Measurements from ENCODE around the gene JAK2.
A peak's percentile ranks its signal among the peaks of the same experiment; 100 is the strongest.

Gene JAK2

GRCh38 chr9:4964540-4964939 is 20.5 kb upstream of the JAK2 start:
- Histone ChIP-seq H3K36me3 (ENCODE audit: control insufficient read depth in 4 of 4, insufficient read depth in 4 of 4, low read length in 3 of 4) (no peaks in the 10 kb centered on the region), H3K4me3 (ENCODE audit: control insufficient read depth in 1 of 7, extremely low read depth in 1 of 7, insufficient read depth in 4 of 7, low read depth in 2 of 7, low read length in 6 of 7) (no peak overlapping the region), H3K4me1 (ENCODE audit: control extremely low read depth in 1 of 4, control insufficient read depth in 4 of 4, insufficient read depth in 4 of 4, low read length in 3 of 4) (no peaks in the 10 kb centered on the region), H3K9me3 (ENCODE audit: control extremely low read depth in 1 of 5, control insufficient read depth in 4 of 5, insufficient read depth in 2 of 5, low read depth in 1 of 5, low read length in 4 of 5) (peaks cover 0 to 6% (median 0%) of the 10 kb centered on the region in 5 experiments), H3K27me3 (replicated peaks in 2 of 5; ENCODE audit: control insufficient read depth in 4 of 5, insufficient read depth in 5 of 5, low read length in 4 of 5) (no peaks in the 10 kb centered on the region), H3K27ac (ENCODE audit: insufficient read depth in 1 of 2, low read depth in 1 of 2, low read length in 2 of 2, poor library complexity in 1 of 2, severe bottlenecking in 2 of 2) (no peak overlapping the region)
- CTCF ChIA-PET: no interaction called here
- POLR2A ChIA-PET: interaction anchor here (0.7 kb wide), 1 partner anchor 16 kb away, joined by 3 read pairs; no protein-coding TSS in a partner anchor
- no peak for DNase-seq

GRCh38 chr9:4965174-4965821 is 19.8 kb upstream of the JAK2 start:
- peaks cover 0 to 6% (median 0%) of the 10 kb centered on the region in 5 experiments for H3K9me3 ChIP-seq (ENCODE audit: control extremely low read depth in 1 of 5, control insufficient read depth in 4 of 5, insufficient read depth in 2 of 5, low read depth in 1 of 5, low read length in 4 of 5)
- no peak for DNase-seq
- H3K27me3 ChIP-seq (replicated peaks in 2 of 5; ENCODE audit: control insufficient read depth in 4 of 5, insufficient read depth in 5 of 5, low read length in 4 of 5): no peaks in the 10 kb centered on the region
- 92% methylated on average over 2 of the region's 2 CpGs for WGBS (ENCODE audit: insufficient coverage)
- no peak overlapping the region for H3K27ac ChIP-seq (ENCODE audit: insufficient read depth in 1 of 2, low read depth in 1 of 2, low read length in 2 of 2, poor library complexity in 1 of 2, severe bottlenecking in 2 of 2)
- no peaks in the 10 kb centered on the region for H3K4me1 ChIP-seq (ENCODE audit: control extremely low read depth in 1 of 4, control insufficient read depth in 4 of 4, insufficient read depth in 4 of 4, low read length in 3 of 4)
- H3K4me3 ChIP-seq (ENCODE audit: control insufficient read depth in 1 of 7, extremely low read depth in 1 of 7, insufficient read depth in 4 of 7, low read depth in 2 of 7, low read length in 6 of 7): no peak overlapping the region
- CTCF ChIA-PET: no interaction called here
- POLR2A ChIA-PET: interaction anchor here (0.7 kb wide), 1 partner anchor 15 kb away, joined by 3 read pairs; no protein-coding TSS in a partner anchor
- H3K36me3 ChIP-seq (ENCODE audit: control insufficient read depth in 4 of 4, insufficient read depth in 4 of 4, low read length in 3 of 4): no peaks in the 10 kb centered on the region

GRCh38 chr9:4967523-4967922 is 17.5 kb upstream of the JAK2 start:
- CTCF ChIA-PET: no interaction called here
- POLR2A ChIA-PET: no interaction called here
- 96% methylated on average over 2 of the region's 3 CpGs for WGBS (ENCODE audit: insufficient coverage)

GRCh38 chr9:4969130-4969529 is 15.9 kb upstream of the JAK2 start:
- Histone ChIP-seq H3K9me3 (ENCODE audit: control extremely low read depth in 1 of 5, control insufficient read depth in 4 of 5, insufficient read depth in 2 of 5, low read depth in 1 of 5, low read length in 4 of 5) (peaks cover 0 to 1% (median 0%) of the 10 kb centered on the region in 5 experiments), H3K36me3 (ENCODE audit: control insufficient read depth in 4 of 4, insufficient read depth in 4 of 4, low read length in 3 of 4) (no peaks in the 10 kb centered on the region), H3K27ac (ENCODE audit: insufficient read depth in 1 of 2, low read depth in 1 of 2, low read length in 2 of 2, poor library complexity in 1 of 2, severe bottlenecking in 2 of 2) (no peak overlapping the region), H3K4me1 (ENCODE audit: control extremely low read depth in 1 of 4, control insufficient read depth in 4 of 4, insufficient read depth in 4 of 4, low read length in 3 of 4) (peaks cover 0 to 5% (median 0%) of the 10 kb centered on the region in 4 experiments), H3K27me3 (replicated peaks in 2 of 5; ENCODE audit: control insufficient read depth in 4 of 5, insufficient read depth in 5 of 5, low read length in 4 of 5) (no peaks in the 10 kb centered on the region), H3K4me3 (ENCODE audit: control insufficient read depth in 1 of 7, extremely low read depth in 1 of 7, insufficient read depth in 4 of 7, low read depth in 2 of 7, low read length in 6 of 7) (no peak overlapping the region)
- CTCF ChIA-PET: no interaction called here
- no CpG with 5 or more reads among the region's 1 CpG for WGBS (ENCODE audit: insufficient coverage)
- POLR2A ChIA-PET: no interaction called here
- no peak for DNase-seq

More at GRCh38 chr9:4967523-4967922, 17.5 kb upstream of the JAK2 start:
- H3K4me1 ChIP-seq (ENCODE audit: control extremely low read depth in 1 of 4, control insufficient read depth in 4 of 4, insufficient read depth in 4 of 4, low read length in 3 of 4): peaks cover 0 to 5% (median 0%) of the 10 kb centered on the region in 4 experiments
- no peak overlapping the region for H3K4me3 ChIP-seq (ENCODE audit: control insufficient read depth in 1 of 7, extremely low read depth in 1 of 7, insufficient read depth in 4 of 7, low read depth in 2 of 7, low read length in 6 of 7)
- DNase-seq: no peak
- H3K9me3 ChIP-seq (ENCODE audit: control extremely low read depth in 1 of 5, control insufficient read depth in 4 of 5, insufficient read depth in 2 of 5, low read depth in 1 of 5, low read length in 4 of 5): peaks cover 0 to 6% (median 0%) of the 10 kb centered on the region in 5 experiments
- no peaks in the 10 kb centered on the region for H3K36me3 ChIP-seq (ENCODE audit: control insufficient read depth in 4 of 4, insufficient read depth in 4 of 4, low read length in 3 of 4)
- no peak overlapping the region for H3K27ac ChIP-seq (ENCODE audit: insufficient read depth in 1 of 2, low read depth in 1 of 2, low read length in 2 of 2, poor library complexity in 1 of 2, severe bottlenecking in 2 of 2)
- H3K27me3 ChIP-seq (replicated peaks in 2 of 5; ENCODE audit: control insufficient read depth in 4 of 5, insufficient read depth in 5 of 5, low read length in 4 of 5): no peaks in the 10 kb centered on the region

GRCh38 chr9:4970970-4971641 is 14.0 kb upstream of the JAK2 start:
- peak in 2 of 3 donors; percentile 10 to 22 for DNase-seq
- H3K4me3 ChIP-seq (ENCODE audit: control insufficient read depth in 1 of 7, extremely low read depth in 1 of 7, insufficient read depth in 4 of 7, low read depth in 2 of 7, low read length in 6 of 7): no peak overlapping the region
- no peaks in the 10 kb centered on the region for H3K27me3 ChIP-seq (replicated peaks in 2 of 5; ENCODE audit: control insufficient read depth in 4 of 5, insufficient read depth in 5 of 5, low read length in 4 of 5)
- H3K27ac ChIP-seq (ENCODE audit: insufficient read depth in 1 of 2, low read depth in 1 of 2, low read length in 2 of 2, poor library complexity in 1 of 2, severe bottlenecking in 2 of 2): no peak overlapping the region
- peaks cover 0 to 5% (median 0%) of the 10 kb centered on the region in 4 experiments for H3K4me1 ChIP-seq (ENCODE audit: control extremely low read depth in 1 of 4, control insufficient read depth in 4 of 4, insufficient read depth in 4 of 4, low read length in 3 of 4)
- no peaks in the 10 kb centered on the region for H3K36me3 ChIP-seq (ENCODE audit: control insufficient read depth in 4 of 4, insufficient read depth in 4 of 4, low read length in 3 of 4)
- H3K9me3 ChIP-seq (ENCODE audit: control extremely low read depth in 1 of 5, control insufficient read depth in 4 of 5, insufficient read depth in 2 of 5, low read depth in 1 of 5, low read length in 4 of 5): no peaks in the 10 kb centered on the region
- WGBS (ENCODE audit: insufficient coverage): 80% methylated on average over 5 of the region's 8 CpGs
- POLR2A ChIA-PET: no interaction called here
- CTCF ChIA-PET: interaction anchor here (1.1 to 1.4 kb wide), 3 partner anchors 9 to 13 kb away, joined by 3 to 6 read pairs (median 4); no protein-coding TSS in a partner anchor

- Histone ChIP-seq H3K27ac (ENCODE audit: insufficient read depth in 1 of 2, low read depth in 1 of 2, low read length in 2 of 2, poor library complexity in 1 of 2, severe bottlenecking in 2 of 2) (no peak overlapping the region), H3K27me3 (replicated peaks in 2 of 5; ENCODE audit: control insufficient read depth in 4 of 5, insufficient read depth in 5 of 5, low read length in 4 of 5) (no peaks in the 10 kb centered on the region), H3K4me3 (ENCODE audit: control insufficient read depth in 1 of 7, extremely low read depth in 1 of 7, insufficient read depth in 4 of 7, low read depth in 2 of 7, low read length in 6 of 7) (no peak overlapping the region), H3K9me3 (ENCODE audit: control extremely low read depth in 1 of 5, control insufficient read depth in 4 of 5, insufficient read depth in 2 of 5, low read depth in 1 of 5, low read length in 4 of 5) (no peaks in the 10 kb centered on the region), H3K4me1 (ENCODE audit: control extremely low read depth in 1 of 4, control insufficient read depth in 4 of 4, insufficient read depth in 4 of 4, low read length in 3 of 4) (peaks cover 0 to 5% (median 0%) of the 10 kb centered on the region in 4 experiments), H3K36me3 (ENCODE audit: control insufficient read depth in 4 of 4, insufficient read depth in 4 of 4, low read length in 3 of 4) (no peaks in the 10 kb centered on the region)
- ChIA-PET CTCF (interaction anchor here (1.2 kb wide), 1 partner anchor 13 kb away, joined by 5 read pairs; no protein-coding TSS in a partner anchor), POLR2A (no interaction called here)
- WGBS (ENCODE audit: insufficient coverage): 100% methylated on average over 1 of the region's 1 CpG
- no peak for DNase-seq
Measured at GRCh38 chr9:4973246-4973645, 11.8 kb upstream of the JAK2 start.

- Histone ChIP-seq H3K4me1 (ENCODE audit: control extremely low read depth in 1 of 4, control insufficient read depth in 4 of 4, insufficient read depth in 4 of 4, low read length in 3 of 4) (peaks cover 0 to 5% (median 0%) of the 10 kb centered on the region in 4 experiments), H3K4me3 (ENCODE audit: control insufficient read depth in 1 of 7, extremely low read depth in 1 of 7, insufficient read depth in 4 of 7, low read depth in 2 of 7, low read length in 6 of 7) (no peak overlapping the region), H3K36me3 (ENCODE audit: control insufficient read depth in 4 of 4, insufficient read depth in 4 of 4, low read length in 3 of 4) (no peaks in the 10 kb centered on the region), H3K9me3 (ENCODE audit: control extremely low read depth in 1 of 5, control insufficient read depth in 4 of 5, insufficient read depth in 2 of 5, low read depth in 1 of 5, low read length in 4 of 5) (no peaks in the 10 kb centered on the region), H3K27me3 (replicated peaks in 2 of 5; ENCODE audit: control insufficient read depth in 4 of 5, insufficient read depth in 5 of 5, low read length in 4 of 5) (no peaks in the 10 kb centered on the region), H3K27ac (ENCODE audit: insufficient read depth in 1 of 2, low read depth in 1 of 2, low read length in 2 of 2, poor library complexity in 1 of 2, severe bottlenecking in 2 of 2) (no peak overlapping the region)
- no peak for DNase-seq
- no CpG with 5 or more reads among the region's 1 CpG for WGBS (ENCODE audit: insufficient coverage)
- CTCF ChIA-PET: interaction anchor here (1.2 kb wide), 1 partner anchor 12 kb away, joined by 5 read pairs; no protein-coding TSS in a partner anchor
- POLR2A ChIA-PET: no interaction called here
Measured at GRCh38 chr9:4973902-4974301, 11.2 kb upstream of the JAK2 start.
